ENCODE measurements around the gene SSTR5.

DNA sequence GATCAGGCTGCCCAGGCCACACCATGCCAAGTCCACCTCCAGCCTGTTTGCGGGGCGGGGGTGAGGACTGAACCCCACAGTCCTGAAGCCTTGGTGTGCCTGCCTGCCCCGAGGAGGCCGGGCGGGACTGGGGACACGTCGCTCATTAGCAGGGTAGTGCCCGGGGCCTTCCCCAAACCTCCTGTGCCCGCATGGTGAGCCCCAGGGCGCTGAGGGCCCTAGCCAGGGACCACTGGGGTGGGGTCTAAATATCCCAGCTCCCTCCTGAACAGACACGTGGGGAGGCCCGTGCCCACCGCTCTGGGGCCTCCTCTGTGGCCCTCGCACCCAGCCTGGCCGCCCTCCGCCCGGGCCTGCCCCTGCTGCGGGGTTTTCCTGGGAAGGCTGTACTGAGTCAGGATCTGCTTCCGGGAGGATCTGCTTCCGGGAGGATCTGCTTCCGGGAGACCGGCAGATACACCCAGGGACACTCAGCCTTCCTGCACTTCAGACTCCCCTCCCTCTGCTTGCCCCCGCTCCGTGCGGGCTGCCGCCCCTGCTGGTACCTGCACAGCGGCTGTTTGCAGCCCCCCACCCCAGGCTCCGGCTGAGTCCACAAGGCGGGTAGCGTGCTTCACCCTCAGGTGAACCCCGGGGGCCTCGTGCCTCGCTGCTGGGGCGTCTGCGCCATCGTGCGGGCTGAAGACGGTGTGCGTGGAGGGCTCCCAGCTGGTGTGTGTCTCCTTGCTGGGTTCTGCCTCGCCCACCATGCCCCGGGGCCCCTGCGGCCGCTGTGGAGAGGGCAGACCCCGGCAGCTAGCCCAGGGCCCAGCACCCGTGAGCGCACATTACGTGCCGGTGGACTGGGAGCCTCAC, 56.8 kb downstream of the SSTR5 start:
- TF ChIP-seq, protein P1, sequence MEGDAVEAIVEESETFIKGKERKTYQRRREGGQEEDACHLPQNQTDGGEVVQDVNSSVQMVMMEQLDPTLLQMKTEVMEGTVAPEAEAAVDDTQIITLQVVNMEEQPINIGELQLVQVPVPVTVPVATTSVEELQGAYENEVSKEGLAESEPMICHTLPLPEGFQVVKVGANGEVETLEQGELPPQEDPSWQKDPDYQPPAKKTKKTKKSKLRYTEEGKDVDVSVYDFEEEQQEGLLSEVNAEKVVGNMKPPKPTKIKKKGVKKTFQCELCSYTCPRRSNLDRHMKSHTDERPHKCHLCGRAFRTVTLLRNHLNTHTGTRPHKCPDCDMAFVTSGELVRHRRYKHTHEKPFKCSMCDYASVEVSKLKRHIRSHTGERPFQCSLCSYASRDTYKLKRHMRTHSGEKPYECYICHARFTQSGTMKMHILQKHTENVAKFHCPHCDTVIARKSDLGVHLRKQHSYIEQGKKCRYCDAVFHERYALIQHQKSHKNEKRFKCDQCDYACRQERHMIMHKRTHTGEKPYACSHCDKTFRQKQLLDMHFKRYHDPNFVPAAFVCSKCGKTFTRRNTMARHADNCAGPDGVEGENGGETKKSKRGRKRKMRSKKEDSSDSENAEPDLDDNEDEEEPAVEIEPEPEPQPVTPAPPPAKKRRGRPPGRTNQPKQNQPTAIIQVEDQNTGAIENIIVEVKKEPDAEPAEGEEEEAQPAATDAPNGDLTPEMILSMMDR (conservative IDR thresholded peaks at IDR 0.05) = no peak
- TF ChIP-seq EZH2 (IDR thresholded peaks at IDR 0.05; ENCODE audit: low read depth) = no peak
